Astrocyte of the cerebellum (primary cell): Measurements from ENCODE around the gene OSBPL7.

ENCODE experiments used
- DNase-seq: peaks from one replicate; pipeline ENCODE4 v3.0.0-alpha.2; 2011; ENCODE audit warnings: low read depth
- H3K4me3 ChIP-seq: 2 replicates; pipeline ENCODE4 v1.5.1; 2011; ENCODE audit warnings: mild to moderate bottlenecking, low read depth, low read length, moderate library complexity
- in situ Hi-C: cut with HindIII; loops from 2 replicates; pipeline ENCODE4 v1.10.0; 2017; ENCODE audit warnings: low sequenced_read_pairs
- TF ChIP-seq, protein P1 (sequence below): IDR thresholded peaks from 2 replicates; pipeline ENCODE4 v1.5.1; 2012; ENCODE audit warnings: low read length, low read depth, moderate library complexity, mild to moderate bottlenecking; ENCODE audit errors: missing control alignments

The OSBPL7 gene

DNA sequence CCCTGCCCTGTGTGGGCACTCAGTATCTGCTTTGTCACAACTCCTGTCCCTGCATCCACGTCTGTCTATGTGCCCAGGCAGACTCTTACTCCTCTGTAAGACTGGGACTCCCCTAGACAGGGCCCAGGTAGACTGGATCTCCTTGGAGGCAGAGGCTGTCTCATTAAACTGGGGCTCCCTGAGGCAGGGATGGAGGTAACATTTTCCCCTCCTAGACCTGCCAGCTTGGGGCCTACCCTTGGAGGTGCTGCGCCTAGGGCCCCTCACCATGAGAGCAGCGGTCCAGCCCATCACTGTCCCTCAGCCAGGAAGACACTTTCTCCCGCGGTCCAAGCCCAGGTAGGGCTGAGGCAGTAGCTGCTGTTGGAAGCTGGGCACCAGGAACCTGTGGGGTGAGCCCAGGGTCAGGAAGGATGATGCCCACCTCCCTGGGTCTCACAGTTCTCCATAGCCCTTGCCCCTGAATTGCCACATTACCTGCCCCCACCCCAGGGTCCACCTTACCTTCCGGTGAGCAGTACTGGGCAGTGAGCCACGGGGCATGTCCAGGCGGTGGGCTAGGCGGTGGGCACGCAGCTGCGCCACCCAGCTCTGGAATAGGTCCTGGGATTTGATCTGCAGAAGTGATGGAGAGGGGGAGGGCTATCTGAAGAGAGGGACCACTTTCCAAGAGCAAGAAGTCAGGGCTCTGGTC, 3.4 kb downstream of the OSBPL7 start:
- H3K4me3 ChIP-seq: no peak overlapping the region
- no peak for DNase-seq
- TF ChIP-seq, protein P1, sequence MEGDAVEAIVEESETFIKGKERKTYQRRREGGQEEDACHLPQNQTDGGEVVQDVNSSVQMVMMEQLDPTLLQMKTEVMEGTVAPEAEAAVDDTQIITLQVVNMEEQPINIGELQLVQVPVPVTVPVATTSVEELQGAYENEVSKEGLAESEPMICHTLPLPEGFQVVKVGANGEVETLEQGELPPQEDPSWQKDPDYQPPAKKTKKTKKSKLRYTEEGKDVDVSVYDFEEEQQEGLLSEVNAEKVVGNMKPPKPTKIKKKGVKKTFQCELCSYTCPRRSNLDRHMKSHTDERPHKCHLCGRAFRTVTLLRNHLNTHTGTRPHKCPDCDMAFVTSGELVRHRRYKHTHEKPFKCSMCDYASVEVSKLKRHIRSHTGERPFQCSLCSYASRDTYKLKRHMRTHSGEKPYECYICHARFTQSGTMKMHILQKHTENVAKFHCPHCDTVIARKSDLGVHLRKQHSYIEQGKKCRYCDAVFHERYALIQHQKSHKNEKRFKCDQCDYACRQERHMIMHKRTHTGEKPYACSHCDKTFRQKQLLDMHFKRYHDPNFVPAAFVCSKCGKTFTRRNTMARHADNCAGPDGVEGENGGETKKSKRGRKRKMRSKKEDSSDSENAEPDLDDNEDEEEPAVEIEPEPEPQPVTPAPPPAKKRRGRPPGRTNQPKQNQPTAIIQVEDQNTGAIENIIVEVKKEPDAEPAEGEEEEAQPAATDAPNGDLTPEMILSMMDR: no peak
- in situ Hi-C loops: no loop called here

DNA sequence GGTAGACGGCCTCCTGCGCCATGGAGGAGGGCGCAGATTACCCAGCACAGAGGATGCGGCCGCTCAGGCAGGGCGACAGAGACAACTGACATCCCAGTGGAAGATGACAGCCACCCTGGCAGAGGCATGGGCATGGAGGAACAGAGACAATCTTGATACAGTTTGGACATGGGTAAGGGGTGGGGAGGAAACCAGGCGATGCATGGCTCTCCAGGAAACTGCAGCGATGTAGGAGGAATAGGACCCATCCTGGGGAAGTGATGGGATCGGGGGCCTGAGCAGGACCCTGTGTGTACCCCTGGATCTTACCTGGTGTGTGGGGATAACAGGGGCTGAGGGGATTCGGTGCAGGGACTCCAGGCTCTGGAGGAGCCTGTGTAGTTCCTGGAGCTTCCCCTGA, 4.6 kb downstream of the OSBPL7 start:
- in situ Hi-C loops: no loop called here
- no peak for DNase-seq
- TF ChIP-seq, protein P1: no peak

DNA sequence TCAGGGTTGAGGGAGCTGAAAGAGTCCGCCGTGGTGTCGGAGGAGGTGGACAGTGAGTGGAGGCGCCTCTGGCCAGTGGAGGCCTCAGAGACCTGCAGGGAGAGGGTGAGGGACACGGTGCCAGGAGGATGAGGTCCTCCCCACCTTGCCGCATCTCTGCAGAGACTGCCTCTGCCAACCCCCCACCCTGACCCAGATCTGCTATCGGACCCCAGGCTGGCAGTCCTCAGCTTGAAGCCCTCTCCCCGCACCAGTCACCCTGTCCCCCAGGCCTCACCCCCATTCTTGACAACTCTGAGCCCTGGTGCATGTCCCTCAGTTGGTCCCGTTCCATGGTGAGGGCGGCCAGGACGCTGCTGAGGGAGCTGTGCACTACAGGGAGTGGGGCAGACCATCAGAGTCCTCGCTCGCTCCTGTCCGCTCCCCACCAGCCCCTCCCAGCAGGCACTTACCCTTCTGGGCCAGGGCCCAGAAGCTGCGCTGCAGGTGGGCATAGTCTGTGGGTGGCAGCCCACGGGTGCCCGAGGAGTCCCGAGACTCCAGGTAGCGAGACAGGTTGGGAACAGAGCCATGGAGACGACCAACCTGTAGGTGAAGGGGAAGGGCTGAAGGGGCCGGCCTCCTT, 5.4 kb downstream of the OSBPL7 start:
- DNase-seq: no peak
- TF ChIP-seq, protein P1: no peak
- in situ Hi-C loops: no loop called here
- H3K4me3 ChIP-seq: no peak overlapping the region

More for the DNA sequence above, 4.6 kb downstream of the OSBPL7 start:
- no peak overlapping the region for H3K4me3 ChIP-seq

DNA sequence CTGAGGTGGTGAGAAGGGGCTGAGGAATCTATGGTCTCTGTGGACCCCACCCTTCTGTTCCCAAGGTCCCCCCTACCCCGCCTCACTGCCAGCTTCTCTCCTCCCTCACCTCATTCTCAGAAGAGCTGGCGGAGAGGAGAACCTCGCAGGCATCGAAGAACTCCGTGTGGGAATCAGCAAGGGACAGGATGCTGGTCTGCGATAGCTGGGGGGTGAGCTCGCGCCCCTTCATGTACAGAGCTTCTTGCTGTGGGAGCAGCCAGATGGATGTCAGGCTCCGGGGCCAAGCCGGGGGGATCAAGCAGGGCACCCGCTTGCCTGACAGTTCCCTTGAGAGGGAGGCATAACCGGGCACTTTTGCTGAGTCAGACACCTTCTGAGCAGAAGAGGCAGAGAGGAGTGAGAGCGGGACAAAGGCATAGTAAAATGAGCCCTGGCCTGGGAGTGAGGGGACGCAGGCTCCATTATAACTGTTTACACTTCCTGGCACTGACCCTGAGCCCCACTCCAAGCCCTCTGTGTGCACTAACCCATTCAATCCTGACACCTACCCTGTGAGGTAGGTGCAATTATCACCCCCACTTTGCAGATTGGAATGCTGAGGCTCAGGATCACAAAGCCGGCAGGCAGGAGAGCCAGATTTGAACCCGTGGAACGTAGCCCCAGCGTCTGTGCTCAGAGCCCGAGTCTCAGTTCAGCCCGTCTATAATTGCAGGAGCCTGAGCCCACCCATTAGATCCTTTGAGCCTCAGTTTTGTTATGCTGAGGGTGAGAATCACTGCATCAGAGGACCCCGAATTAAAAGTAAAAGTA, 6.3 kb downstream of the OSBPL7 start:
- in situ Hi-C loops: no loop called here
- TF ChIP-seq, protein P1: no peak
- no peak for DNase-seq
- no peak overlapping the region for H3K4me3 ChIP-seq

DNA sequence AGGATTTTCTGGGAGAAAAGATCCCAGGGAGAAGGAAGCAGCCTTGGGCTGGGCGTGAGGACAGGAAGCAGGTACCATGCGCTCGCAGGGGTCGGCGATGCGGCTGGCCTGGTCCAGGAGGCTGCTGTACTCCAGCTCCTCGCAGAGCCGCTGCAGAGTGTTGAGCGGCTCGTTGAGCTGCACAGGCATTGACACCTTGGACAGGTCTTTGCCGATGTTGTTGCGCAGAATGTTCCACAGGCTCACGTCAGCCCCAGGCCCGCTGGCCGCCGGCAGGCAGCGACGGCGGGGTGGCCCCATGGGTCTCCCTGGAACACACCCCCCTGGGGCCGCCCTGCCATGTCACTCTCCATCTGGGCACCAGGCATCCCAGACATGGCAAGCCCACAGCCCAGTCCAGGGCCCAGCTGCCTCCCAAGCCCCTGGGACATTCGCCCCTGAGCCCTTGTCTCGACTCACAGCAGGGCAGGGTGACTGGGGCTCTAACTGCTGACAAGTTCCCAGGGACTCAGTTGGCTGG, 8.0 kb downstream of the OSBPL7 start:
- no peak for DNase-seq
- TF ChIP-seq, protein P1: no peak
- in situ Hi-C loops: no loop called here
- H3K4me3 ChIP-seq: no peak overlapping the region

DNA sequence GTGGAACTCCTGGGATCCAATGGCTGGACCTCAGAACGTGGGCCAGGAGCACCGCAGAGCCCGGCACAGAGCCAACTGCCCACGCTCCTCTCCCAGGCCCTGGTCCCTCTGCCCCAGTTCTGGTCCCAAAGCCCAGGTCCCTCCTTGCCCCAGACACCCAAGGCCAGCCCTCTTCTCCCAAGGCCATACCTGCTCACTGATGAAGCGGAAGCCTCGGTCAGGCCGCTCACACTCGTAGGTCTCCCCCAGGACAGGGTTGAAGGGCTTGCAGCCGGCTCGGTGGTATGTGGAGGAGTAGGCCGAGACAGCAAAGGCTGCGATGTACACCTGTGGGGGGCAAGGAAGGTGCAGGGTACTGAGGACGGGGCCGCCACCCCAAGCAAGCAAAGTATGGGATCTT, 8.5 kb downstream of the OSBPL7 start:
- in situ Hi-C loops: no loop called here
- no peak for DNase-seq
- TF ChIP-seq, protein P1: no peak
- H3K4me3 ChIP-seq: no peak overlapping the region
